GM23338 (cell line): ENCODE measurements around the gene ITPRID1. TPM values are rescaled to one million over a fixed set of nuclear protein-coding genes. Genes with fewer than 3 reads are reported as not detected.

Experiments
- NANOG ChIP-seq: IDR thresholded peaks from 2 replicates; pipeline ENCODE4 v1.6.1; 2016; ENCODE audit warnings: antibody characterized with exemption, borderline replicate concordance
- polyA plus RNA-seq: library from polyadenylated mRNA; unstranded; fragments of >200 nt; fragmentation: Nextera tagmentation; extraction: Ambion mirVana; gene quantifications from 2 replicates; pipeline ENCODE4 v1.2.1, GENCODE V29; 2016
- total RNA-seq: library from RNA; depleted of rRNA; stranded (reverse); fragments of >200 nt; shearing (Covaris generic); gene quantifications from 2 replicates; pipeline ENCODE4 v1.2.3, GENCODE V29; 2014; rRNA removed

ITPRID1 gene
- total and polyA plus RNA-seq, 2 experiments from 2014 or later, result 0.05 to 0.45 TPM

DNA sequence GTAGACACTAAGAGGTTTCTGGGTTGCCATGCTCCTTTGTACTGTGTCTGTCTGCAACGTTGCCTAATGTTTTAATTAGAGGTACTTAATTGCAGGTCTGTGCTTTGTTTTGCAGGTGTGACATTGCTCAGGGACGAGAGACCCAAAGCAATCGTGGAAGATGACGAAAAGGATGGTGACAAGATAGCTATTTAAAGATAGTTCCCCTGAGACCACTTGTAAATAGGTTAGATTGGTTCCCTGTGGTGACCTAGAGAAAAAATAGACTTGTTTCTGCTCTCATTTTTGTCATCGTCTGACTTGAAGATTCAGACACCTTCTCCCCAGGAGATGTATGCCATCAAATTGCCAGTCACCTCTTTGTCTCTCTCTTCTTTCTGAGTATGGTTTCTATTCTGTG lies 193.2 kb downstream of the ITPRID1 start (continued):
- no peak for TF ChIP-seq NANOG

Other genes with a start within 250 kb of the ITPRID1 start
- gene NEUROD6, start 173.4 kb upstream of the ITPRID1 start, total RNA-seq, result not detected in 2 replicates
- not detected in 2 replicates for gene NEUROD6, start 173.4 kb upstream of the ITPRID1 start, polyA plus RNA-seq
- gene PPP1R17, start 173.1 kb downstream of the ITPRID1 start, total RNA-seq, result 0.27 and 0.52 TPM in 2 replicates
- 1.6 and 2.4 TPM in 2 replicates for gene PPP1R17, start 173.1 kb downstream of the ITPRID1 start, polyA plus RNA-seq